ENCODE measurements around the gene GNAL.
"Not testable (repeated sequence)": the region's sequence is repeated elsewhere in the genome, so short reads cannot be mapped to it uniquely, and the experiment has no call there.

The GNAL gene

DNA sequence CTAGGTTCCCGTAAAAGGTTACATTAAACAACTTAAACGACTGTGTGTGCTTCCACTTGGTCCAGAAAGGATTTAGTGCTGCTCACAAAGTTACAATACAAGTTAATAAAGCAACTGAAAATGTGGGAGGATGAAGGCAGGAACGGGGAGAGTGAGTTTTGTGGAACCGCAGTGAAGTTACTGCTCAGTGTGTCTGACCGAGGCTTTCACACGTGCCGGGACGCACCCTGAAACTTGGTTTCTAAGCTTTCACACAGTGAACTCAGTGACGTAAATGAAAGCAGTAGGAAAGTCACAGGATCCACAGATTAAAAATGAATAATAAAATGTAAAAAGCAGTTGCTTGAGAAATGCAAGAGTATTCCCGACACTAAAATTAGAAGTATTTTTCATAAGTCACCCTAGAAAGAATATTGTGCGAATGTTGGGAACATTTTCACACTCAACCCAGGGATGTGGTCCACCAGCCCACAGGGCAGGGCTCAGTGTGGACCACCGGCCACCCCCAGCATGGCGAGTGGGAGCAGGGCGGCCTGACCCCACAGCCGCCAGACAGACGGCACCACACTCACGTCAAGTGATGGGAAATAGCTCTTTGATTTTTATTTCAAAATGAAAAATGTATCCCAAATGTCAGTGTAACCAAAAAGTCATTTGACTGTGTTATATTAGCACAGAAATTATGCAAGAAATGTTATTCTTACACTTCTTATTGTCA is 129.6 kb downstream of the GNAL start:
- no peak for DNase-seq

DNA sequence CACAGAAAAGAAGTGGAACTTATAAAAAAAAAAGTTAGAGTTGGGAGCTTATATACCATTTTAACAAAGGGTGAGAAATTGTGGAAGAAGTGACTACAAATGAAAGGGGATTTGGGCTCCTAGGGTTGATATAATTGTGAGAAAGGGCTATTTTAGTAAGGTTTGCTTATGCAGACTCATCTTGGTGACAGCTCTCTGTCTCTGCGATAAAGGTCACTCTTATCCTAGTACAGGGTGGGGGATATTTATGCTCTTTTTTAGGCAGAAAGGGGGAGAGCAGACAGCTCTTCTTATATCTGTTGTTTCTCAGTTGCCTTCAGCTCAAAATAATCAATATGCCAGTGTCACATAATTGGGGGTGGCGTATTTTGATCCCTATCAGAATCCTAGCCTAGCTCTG is 130.9 kb downstream of the GNAL start:
- no peak for DNase-seq

DNA sequence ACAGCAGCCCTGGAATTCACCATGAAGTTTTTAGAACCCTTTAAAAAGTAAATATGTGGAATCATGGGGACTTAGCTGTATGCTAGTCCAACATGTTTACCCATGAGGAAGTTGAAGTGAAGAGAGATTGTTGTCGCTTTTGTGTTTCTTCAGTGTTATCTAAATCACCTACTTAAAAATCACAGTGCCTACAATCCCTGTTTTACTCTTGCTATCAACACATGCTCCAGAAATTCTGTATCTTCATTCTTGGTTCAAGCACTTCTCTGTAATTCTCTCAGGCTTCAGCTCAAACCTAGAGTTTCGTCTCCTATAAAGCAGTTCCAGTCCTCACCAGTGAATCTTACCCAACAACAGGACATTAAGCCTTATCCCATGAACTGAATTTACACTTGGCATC is 131.6 kb downstream of the GNAL start:
- no peak for DNase-seq

DNA sequence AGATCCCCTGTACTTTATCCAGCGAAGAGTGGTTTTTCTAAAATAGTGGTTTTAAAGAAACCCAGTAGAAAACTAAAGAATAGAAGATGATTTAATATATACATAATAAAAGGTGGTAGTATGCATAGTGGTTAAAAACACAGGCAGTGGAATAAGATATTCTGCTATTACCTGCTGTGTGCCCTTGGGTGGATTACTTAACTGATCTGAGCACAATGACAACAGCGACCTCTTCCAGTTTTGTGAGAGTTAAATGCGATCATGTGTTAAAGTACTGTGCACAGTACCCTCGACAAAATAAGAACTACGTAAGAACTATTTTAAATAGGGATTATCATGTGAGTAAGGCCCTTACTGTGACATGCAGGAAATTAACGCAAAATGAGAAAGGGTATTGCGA is 132.1 kb downstream of the GNAL start:
- no peak for DNase-seq

DNA sequence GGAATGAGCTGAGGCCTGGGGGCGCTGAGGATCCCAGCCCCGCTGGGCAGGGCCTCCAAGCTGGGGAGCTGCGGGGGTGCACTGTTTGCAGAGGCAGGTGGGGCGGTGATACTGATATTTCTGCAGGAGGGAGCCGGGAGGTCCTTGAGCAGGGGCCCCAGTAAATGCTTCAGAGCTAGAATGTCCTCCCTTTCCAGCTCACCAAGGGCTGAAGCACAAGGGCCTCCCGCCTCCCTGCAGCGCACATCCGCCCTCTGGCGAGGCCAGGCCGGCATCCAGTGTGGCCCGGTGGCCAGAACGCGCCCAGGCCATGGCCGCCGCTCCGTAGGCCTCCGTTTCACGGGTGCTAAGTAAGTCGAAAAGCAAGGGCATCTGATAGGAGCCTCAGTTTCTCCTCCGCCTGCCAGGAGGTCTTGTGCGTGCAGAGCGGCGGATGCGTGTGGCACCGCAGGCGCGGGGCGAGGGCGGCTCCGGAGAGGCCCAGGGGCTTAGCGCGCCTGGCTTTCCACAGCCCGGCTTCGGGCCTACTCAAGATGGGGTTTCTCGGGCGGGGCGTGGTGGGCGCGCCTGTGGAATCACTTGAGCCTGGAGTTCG is 132.7 kb downstream of the GNAL start:
- no peak for DNase-seq

DNA sequence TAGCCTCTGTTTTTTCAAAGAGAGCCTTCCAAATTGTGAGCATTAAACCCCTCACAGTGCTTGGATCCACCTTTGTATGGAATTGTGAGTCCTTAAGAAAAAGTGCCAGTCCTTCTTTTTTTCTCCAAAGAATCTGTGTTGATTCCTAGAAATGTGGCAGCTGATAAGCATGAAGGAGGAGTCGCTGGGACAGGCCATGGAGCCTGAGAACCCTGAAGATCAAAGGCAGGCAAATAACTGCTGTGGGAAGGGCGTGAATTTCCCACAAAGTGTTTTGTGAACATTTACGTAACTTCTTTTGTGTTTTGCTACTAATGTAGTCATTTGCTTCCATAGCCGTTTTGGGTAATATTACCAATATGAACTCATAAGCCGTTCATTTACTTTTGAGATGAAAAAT is 134.5 kb downstream of the GNAL start:
- DNase-seq: no peak

DNA sequence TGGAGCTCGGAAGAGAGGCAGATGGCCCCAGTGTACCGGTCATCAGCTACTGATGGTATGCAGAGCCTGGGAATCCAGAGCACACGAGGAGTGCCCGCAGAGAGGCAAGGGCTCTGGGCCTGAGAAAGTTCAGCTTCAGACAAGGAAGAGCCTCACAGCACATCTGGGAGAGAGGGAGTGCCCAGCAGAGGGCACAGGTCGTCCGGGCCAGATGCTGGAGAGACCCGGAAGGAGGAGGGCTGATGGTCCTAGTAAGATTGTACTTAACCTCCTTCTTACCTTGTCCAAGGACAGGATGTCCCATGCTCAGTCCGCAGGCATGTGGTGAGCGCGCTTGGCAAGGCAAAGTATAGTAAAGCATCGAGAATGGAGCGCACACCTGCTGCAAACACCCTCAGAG is 137.8 kb downstream of the GNAL start:
- DNase-seq: no peak

DNA sequence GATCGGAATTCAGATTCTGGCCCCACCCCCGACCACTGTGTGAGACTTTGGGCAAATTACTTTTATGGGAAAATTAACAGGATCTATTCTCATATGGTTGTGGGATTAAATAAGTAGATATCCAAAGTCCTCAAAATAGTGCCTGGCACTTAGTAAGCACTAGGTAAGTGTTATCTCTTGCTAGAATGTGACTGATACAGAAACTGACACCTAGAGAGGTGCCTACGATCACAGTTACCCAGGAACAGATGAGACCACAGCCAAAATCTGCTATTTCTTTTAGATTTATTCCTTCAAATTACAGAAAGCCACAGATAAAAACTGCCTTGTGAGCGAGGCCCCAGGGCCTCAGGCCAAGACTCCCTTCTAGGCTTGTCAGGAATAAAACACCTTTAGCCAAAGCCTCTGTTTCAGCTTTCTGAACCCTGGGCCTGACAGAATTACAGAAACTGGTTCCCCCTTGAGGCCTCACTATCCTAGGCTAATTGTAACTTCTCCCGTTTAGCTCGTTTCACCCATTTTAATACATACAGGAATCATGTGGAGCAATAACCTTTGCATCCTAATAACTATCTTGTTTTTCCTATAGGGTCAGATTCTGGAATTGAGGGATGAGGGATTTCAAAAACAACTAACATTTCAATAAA is 139.8 kb downstream of the GNAL start:
- no peak for DNase-seq

DNA sequence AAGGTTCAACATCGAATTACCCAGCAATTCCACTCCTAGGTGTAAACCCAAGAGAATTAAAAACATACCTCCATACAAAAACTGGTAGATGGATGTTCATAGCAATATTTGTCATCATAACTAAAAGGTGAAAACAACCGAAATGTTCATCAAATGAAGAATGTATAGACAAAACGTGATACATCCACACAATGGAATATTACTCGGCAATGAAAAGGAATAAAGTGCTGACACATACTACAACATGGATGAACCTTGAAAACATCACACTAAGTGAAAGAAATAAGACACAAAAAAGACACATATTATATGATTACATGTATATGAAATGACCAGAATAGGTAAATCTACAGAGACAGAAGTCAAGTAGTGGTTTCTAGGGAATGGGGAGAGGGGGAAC is 141.5 kb downstream of the GNAL start:
- DNase-seq: no peak

DNA sequence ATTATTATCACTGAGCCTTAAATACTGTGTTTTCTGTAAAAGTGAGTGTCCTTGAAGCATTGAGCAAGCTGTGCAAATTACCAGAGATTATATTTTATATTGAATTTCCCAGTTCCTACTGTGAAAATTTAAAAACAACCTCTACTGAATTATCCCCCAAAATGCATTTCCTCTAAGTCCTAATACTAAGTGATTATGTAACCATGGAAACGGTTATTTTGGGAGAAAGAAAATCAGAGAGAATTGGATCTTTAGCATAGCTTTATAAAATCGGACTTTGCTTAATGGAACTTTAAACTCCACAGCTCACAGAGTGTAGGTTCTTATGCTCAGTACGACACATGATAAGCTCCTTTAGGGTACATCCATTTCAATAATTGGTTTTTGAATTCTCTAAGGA is 142.9 kb downstream of the GNAL start:
- DNase-seq: no peak

DNA sequence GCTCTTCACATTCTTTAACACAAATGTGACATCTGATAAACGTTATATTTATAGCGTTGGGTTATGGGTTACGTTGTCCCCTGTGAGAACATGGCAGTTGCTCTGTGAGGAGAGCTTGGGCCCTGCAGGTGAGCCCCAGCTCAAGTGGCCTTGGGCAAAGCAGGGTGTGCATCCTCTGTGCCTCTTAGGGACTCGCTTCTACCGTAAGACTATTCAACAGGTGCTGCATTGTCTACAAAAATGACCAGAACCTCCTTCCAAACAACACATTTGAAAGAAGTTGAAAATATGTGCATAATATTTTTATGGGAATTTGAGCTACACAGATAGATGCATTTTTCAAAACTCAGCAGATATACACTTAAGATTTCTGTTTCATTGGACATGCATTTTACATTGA is 145.7 kb downstream of the GNAL start:
- no peak for DNase-seq

DNA sequence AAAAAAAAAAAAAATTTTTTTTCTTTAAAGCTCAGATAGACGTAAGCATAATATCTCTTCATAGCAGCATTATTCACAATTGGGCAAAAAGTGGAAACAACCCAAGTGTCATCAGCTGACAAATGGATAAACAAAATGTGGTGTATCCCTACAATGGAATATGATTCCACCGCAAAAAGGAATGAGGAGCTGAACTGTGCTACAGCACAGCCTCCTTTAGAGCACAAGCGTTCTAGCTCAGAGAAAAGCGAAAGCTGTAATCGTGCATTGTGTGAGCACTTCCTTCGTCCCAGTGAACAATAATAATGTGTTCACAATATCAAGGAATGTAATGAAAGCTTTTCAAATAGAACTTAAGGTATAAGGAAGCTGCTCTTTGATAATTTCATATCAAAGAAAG is 150.5 kb downstream of the GNAL start:
- no peak for DNase-seq

DNA sequence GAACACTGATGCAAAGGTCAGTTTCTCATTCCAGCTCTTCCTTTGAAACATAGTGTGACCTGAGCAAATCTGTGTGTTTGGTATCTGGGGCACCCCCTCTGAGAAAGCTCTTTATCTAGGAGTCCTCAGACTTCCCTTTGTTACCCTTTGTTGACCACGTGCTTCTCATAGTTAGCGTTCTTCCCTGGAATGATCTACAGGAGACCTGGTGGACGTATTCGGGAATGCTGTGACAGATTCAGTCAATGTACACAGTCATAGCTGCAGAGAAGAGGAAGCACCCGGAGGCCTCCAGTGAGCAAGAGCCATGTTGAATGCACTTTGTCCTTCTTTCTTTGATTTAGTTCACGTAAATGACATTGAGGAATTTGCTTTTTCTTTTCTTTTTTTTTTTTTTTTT is 151.4 kb downstream of the GNAL start:
- no peak for DNase-seq

DNA sequence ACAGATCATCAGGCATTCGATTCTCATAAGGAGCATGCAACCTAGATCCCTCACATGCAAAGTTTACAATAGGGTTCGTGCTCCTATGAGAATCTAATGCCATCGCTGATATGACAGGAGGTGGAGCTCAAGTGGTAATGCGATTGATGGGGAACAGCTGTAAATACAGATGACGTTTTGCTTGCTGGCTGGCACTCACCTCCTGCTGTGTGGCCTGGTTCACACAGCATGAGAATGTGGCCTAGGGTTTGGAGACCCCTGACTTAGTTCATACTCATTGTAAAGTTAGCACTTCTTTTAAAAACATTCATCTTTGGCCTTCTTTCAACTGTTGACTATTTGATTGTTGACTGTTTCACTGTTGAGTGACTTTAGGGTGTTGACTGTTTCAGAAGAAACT is 153.5 kb downstream of the GNAL start:
- DNase-seq: peak; percentile 43

DNA sequence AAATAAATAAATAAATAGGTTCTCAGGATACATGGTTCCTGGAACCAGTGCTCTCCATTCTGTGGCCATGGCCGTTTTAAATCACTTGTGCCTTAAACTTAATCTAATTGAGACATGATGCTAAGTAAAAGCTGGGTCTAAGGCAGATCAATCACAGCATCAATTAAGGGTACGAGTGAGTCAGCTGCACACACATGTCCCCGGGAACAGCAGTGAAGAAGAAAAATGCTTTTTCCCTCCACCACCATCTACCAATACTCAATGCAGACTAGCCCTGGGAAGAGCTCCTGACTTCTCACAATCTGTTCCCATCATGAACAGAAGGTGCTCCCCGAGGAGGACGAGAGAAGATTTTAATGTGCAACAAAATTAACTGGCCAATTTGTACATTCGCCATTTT is 155.4 kb downstream of the GNAL start:
- no peak for DNase-seq

DNA sequence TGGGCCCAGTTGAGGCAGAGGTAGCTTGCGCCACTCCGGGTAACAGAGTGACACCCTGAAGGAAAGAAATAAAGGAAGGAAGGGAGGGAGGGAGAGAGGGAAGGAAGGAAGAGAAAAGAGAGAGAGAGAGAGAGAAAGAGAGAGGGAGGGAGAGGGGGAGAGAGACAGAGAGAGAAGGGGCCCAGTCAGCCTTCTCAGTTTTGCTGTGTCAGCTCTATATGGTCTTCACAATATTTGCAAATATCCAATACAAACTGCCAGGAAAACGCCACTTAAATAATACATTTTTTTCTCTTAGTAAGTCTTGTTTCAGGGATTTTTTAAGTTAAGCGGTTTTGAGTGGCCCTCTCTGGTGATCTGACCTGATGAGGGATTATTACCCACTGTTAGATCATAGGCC is 156.6 kb downstream of the GNAL start:
- DNase-seq: no peak

DNA sequence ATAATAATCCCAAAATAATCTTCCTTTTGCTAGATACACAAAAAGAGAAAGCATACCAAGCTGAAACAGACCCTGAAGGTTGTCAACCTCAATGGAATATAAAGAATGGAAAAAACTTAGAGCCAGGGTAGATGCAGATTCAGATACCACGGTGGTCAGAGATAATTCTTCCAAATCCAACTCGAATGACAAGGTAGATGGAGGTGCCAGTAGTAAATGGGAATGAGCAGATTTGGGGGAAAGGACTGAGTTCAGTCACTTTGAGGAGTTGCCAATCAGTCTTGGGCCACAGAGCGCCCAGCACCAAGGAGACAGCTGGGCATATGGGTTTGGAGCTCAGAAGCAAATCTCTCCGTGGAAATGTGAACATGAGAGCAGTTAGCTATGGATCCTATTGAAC is 158.7 kb downstream of the GNAL start:
- DNase-seq: no peak

DNA sequence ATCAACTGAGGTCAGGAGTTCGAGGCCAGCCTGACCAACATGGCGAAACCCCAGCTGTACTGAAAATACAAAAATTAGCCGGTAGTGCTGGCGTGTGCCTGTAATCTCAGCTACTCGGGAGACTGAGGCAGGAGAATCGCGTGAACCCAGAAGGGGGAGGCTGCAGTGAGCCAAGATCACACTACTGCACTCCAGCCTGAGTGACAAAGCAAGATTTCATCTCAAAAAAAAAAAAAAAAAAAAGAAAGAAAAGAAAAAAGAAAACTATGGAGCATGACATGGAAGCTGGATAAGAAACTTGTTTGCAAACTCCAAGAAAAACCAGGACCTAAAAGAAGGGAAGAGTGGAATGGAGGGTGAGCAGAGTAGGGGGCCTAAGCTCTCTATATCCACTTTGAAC is 160.2 kb downstream of the GNAL start:
- DNase-seq: no peak

DNA sequence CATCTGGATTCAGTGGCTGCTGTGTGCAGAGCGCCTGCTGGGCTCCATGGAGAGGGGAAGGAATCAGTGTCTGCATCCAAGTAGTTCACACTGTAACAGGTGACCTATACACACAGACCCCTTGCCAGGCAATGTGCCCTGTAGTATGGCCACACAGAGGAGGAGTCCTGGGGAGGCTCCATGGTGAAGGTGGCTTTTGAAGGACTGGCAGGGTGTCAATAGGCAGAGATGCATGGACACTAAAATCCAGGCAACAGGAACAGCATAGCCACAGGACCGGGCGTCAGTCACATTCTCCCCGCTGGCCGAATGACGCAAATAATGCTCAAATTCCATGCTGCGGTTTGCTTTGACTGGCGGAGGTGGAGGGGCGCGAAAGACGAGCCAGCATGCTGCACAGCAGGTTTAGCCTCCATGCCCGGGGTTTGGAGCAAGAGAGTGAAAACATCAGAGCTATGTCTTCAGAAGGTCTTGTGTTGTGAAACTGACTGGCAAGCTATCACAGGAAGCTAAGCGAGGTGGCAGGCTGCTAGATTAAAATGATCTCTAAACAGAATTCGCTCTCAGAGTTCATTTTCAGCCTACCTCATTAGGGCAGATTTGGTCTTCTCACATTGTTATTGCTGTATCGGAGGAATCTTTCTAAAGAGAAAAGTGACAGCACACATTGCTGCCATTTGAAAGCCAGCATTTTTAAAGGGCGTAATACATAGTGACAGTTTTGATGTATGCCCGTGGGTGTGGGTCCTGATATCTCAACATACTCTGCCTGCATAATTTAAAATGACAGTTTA is 161.0 kb downstream of the GNAL start:
- peak; percentile 92 for DNase-seq

DNA sequence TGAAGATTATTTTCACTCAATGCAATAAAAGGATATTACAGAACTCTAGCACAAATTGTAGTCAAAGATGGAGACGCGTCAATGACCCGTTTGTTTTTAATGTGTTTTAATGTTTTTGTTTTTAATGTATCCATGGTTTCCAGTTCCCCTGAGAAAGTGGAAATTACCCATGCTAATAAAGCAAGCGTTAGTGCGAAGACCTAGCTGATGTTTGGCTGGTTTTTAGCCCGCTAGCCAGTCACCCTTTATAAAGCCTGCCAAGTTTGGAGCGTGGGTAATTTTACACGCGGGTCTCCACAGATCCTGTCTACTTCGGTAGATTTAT is 161.7 kb downstream of the GNAL start:
- DNase-seq: peak; percentile 86

DNA sequence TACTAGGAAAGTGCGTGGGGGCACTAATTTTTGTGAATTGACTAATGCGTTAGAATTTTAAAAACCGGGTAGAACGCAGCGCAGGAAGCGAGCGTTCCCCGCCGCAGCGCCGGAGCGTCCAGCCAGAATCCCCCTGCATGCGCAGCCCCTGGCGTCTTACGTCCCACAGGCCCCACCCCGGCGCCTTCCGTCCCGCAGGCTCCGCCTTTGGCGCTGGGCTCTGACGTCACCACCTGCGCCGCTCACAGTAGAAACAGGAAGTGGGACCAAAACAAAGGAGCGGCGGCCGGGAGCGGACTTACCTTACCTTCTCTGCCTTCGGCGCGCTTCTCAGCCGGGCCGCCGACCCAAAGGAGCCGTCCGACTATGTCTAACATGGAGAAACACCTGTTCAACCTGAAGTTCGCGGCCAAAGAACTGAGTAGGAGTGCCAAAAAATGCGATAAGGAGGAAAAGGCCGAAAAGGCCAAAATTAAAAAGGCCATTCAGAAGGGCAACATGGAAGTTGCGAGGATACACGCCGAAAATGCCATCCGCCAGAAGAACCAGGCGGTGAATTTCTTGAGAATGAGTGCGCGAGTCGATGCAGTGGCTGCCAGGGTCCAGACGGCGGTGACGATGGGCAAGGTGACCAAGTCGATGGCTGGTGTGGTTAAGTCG is 162.2 kb downstream of the GNAL start, which contains the start of gene CHMP1B:
Gene CHMP1B, plus strand, starts transcription at position 268 of the 660 bp plus-strand sequence. Its CDS starts 99 bp downstream, at position 367.
- peak; percentile 100 for DNase-seq

DNA sequence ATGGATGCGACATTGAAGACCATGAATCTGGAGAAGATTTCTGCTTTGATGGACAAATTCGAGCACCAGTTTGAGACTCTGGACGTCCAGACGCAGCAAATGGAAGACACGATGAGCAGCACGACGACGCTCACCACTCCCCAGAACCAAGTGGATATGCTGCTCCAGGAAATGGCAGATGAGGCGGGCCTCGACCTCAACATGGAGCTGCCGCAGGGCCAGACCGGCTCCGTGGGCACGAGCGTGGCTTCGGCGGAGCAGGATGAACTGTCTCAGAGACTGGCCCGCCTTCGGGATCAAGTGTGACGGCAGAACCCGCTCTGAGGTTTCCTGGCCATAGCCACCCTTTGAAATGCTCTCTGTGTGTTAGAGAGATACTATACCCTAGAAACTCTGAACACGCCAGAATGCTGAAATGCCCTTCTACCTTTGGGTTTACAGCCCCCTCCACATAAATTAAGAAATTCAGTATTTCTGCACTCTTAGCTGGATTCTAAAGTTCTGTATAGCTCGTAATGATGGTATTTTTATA is 162.8 kb downstream of the GNAL start:
- DNase-seq: peak; percentile 81

DNA sequence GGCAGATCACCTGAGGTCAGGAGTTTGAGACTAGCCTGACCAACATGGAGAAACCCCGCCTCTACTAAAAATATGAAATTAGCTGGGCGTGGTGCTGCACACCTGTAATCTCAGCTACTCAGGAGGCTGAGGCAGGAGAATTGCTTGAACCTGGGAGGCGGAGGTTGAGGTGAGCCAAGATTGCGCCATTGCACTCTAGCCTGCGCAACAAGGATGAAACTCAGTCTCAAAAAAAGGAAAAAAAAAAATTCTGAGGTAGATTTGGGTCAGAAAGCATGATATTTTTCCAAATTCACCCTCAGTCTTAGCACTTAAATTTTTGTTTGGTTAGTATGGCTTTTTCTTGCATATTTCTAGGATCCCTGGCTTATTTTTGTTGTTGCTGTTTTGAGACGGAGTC is 165.5 kb downstream of the GNAL start:
- DNase-seq: not testable (repeated sequence)
